Esophagus muscularis mucosa (tissue), 4 donors: ENCODE data around the gene CX3CL1. TPM values are rescaled to one million over a fixed set of nuclear protein-coding genes. Genes with fewer than 3 reads are reported as not detected.
"Not testable (repeated sequence)": the region's sequence is repeated elsewhere in the genome, so short reads cannot be mapped to it uniquely, and the experiment has no call there.

Experiments used
- DNase-seq: peaks from one replicate; pipeline ENCODE4 v3.0.0-alpha.2; 2017; ENCODE audit errors: extremely low spot score
- H3K27ac ChIP-seq, 4 donors: fragments of 200-600 bp; sonication (generic); replicated peaks in 1 of 4; 1 replicate in 3 of 4; 2 replicates in 1 of 4; pipeline ENCODE4 v1.5.1; 2016 to 2019; ENCODE audit warnings: mild to moderate bottlenecking in 1 of 4
- H3K27me3 ChIP-seq, 4 donors: fragments of 200-600 bp; sonication (generic); one replicate each; pipeline versions ENCODE4 v1.5.1 to v1.6.0; 2016 to 2019
- H3K36me3 ChIP-seq, 4 donors: fragments of 200-600 bp; sonication (generic); one replicate each; pipeline ENCODE4 v1.5.1; 2016 to 2019
- H3K4me1 ChIP-seq, 4 donors: fragments of 200-600 bp; sonication (generic); one replicate each; pipeline ENCODE4 v1.5.1; 2016 to 2019
- H3K4me3 ChIP-seq, 4 donors: fragments of 200-600 bp; sonication (generic); 1 replicate in 2 of 4; 2 replicates in 2 of 4; pipeline ENCODE4 v1.5.1; 2016 to 2019; ENCODE audit warnings: mild to moderate bottlenecking in 4 of 4, moderate library complexity in 1 of 4
- H3K9me3 ChIP-seq, 4 donors: fragments of 200-600 bp; sonication (generic); 1 replicate in 3 of 4; 2 replicates in 1 of 4; pipeline ENCODE4 v1.5.1; 2016 to 2019
- CTCF ChIP-seq, 3 experiments: fragments of 200-600 bp in 2 of 3; fragments of 450-650 bp in 1 of 3; sonication (generic) in 2 of 3; IDR thresholded peaks; one replicate each; pipeline ENCODE4 v1.5.1; 2017 to 2019; ENCODE audit warnings: antibody characterized with exemption in 3 of 3, mild to moderate bottlenecking in 2 of 3, moderate library complexity in 1 of 3
- EP300 ChIP-seq: sonication (generic); formaldehyde crosslinking; IDR thresholded peaks from one replicate; pipeline ENCODE4 v1.6.1; 2017; ENCODE audit warnings: antibody characterized with exemption
- POLR2A ChIP-seq: fragments of 450-650 bp; IDR thresholded peaks from one replicate; pipeline ENCODE4 v1.6.1; 2017; ENCODE audit warnings: antibody characterized with exemption, moderate library complexity, mild to moderate bottlenecking, low read depth
- POLR2AphosphoS5 ChIP-seq, 2 donors: sonication (generic); formaldehyde crosslinking; IDR thresholded peaks; one replicate each; pipeline ENCODE4 v1.6.1; 2017; ENCODE audit warnings: antibody characterized with exemption in 2 of 2
- WGBS: methylation state at CpG from one replicate; pipeline ENCODE4 v1.1.5; 2018; 5-methylcytosine and 5-hydroxymethylcytosine counted together
- intact Hi-C: fragments of 100-400 bp; cut with DNase I; formaldehyde crosslinking; loops from one replicate; pipeline ENCODE4 v1.15.1; 2023
- total RNA-seq, 4 donors: library from RNA; depleted of rRNA; stranded (reverse); fragments of >200 nt; gene quantifications; one replicate each; pipeline versions ENCODE4 v1.1.0 to v1.2.1, GENCODE V29; 2016

The CX3CL1 gene
- total RNA-seq, 4 donors from 2014 or later: 26.8 to 40.4 (median 29.9) TPM

GRCh38 chr16:57374067-57374534 is 1.8 kb downstream of the CX3CL1 start:
- Histone ChIP-seq H3K4me3 (peak overlapping the region; percentile 75 to 83 (median 80)), H3K4me1 (peaks cover 41 to 79% (median 73%) of the 10 kb centered on the region in 4 donors), H3K27ac (peak overlapping the region; percentile 95 to 97 (median 96)), H3K9me3 (no peaks in the 10 kb centered on the region), H3K36me3 (no peaks in the 10 kb centered on the region), H3K27me3 (no peaks in the 10 kb centered on the region)
- WGBS: 35% methylated on average over 8 of the region's 9 CpGs
- TF ChIP-seq POLR2A (no peak), CTCF (IDR thresholded peaks at IDR 0.05) (no peak), EP300 (no peak), POLR2AphosphoS5 (IDR thresholded peaks at IDR 0.05) (peak; percentile 42 to 66)
- DNase-seq: no peak
- intact Hi-C loops: loop anchor here (5.0 kb wide), 1 partner anchor 43 kb away; no protein-coding TSS in a partner anchor

GRCh38 chr16:57374925-57375465 is 2.7 kb downstream of the CX3CL1 start:
- not testable (repeated sequence) for DNase-seq, H3K27me3 ChIP-seq, H3K36me3 ChIP-seq, H3K9me3 ChIP-seq
- peak overlapping the region; percentile 75 to 83 (median 80) for H3K4me3 ChIP-seq
- H3K4me1 ChIP-seq: peaks cover 48 to 88% (median 82%) of the 10 kb centered on the region in 4 donors
- 73% methylated on average over 8 of the region's 8 CpGs for WGBS
- intact Hi-C loops: loop anchor here (5.0 kb wide), 1 partner anchor 42 kb away; no protein-coding TSS in a partner anchor
- H3K27ac ChIP-seq: peak overlapping the region; percentile 95 to 97 (median 96)

GRCh38 chr16:57376313-57376818 is 4.1 kb downstream of the CX3CL1 start:
- H3K27ac ChIP-seq: peak overlapping the region; percentile 95 to 97 (median 96)
- intact Hi-C loops: no loop called here
- no peaks in the 10 kb centered on the region for H3K27me3 ChIP-seq
- TF ChIP-seq POLR2A: no peak
- TF ChIP-seq POLR2AphosphoS5 (IDR thresholded peaks at IDR 0.05): no peak
- no peak for TF ChIP-seq EP300
- TF ChIP-seq CTCF (IDR thresholded peaks at IDR 0.05): no peak
- no peaks in the 10 kb centered on the region for H3K9me3 ChIP-seq
- peaks cover 0 to 7% (median 5%) of the 10 kb centered on the region in 4 donors for H3K36me3 ChIP-seq
- H3K4me3 ChIP-seq: no peak overlapping the region
- WGBS: 94% methylated on average over 3 of the region's 3 CpGs
- no peak for DNase-seq
- H3K4me1 ChIP-seq: peaks cover 61 to 97% (median 92%) of the 10 kb centered on the region in 4 donors

- Histone ChIP-seq H3K4me1 (peaks cover 56 to 93% (median 90%) of the 10 kb centered on the region in 4 donors), H3K4me3 (no peak overlapping the region), H3K9me3 (no peaks in the 10 kb centered on the region), H3K27me3 (no peaks in the 10 kb centered on the region), H3K36me3 (peaks cover 4 to 16% (median 9%) of the 10 kb centered on the region in 4 donors), H3K27ac (peak overlapping the region; percentile 72 to 95 (median 84))
- TF ChIP-seq EP300 (no peak), CTCF (IDR thresholded peaks at IDR 0.05) (no peak), POLR2AphosphoS5 (IDR thresholded peaks at IDR 0.05) (no peak), POLR2A (no peak)
- DNase-seq: no peak
- intact Hi-C loops: no loop called here
- WGBS: 47% methylated on average over 4 of the region's 5 CpGs
Measured at GRCh38 chr16:57377080-57377841, 5.0 kb downstream of the CX3CL1 start.

- no peaks in the 10 kb centered on the region for H3K27me3 ChIP-seq
- peak overlapping the region; percentile 72 to 95 (median 84) for H3K27ac ChIP-seq
- TF ChIP-seq POLR2A (no peak), POLR2AphosphoS5 (IDR thresholded peaks at IDR 0.05) (peak in 1 of 2 donors; percentile 10)
- H3K4me3 ChIP-seq: no peak overlapping the region
- no peaks in the 10 kb centered on the region for H3K9me3 ChIP-seq
- peaks cover 62 to 89% (median 86%) of the 10 kb centered on the region in 4 donors for H3K4me1 ChIP-seq
- WGBS: 84% methylated on average over 10 of the region's 10 CpGs
- H3K36me3 ChIP-seq: peaks cover 4 to 22% (median 18%) of the 10 kb centered on the region in 4 donors
- intact Hi-C loops: no loop called here
- DNase-seq: no peak
Measured at GRCh38 chr16:57379579-57379978, 7.3 kb downstream of the CX3CL1 start.
